Measurements from ENCODE around the gene PTPRE. TPM values are rescaled to one million over a fixed set of nuclear protein-coding genes. Genes with fewer than 3 reads are reported as not detected.

The PTPRE gene
- total RNA-seq, 5 donors from 2014 or later (not counting 1 experiment from before 2014, with no cell fraction given), result 23.2 to 69.2 (median 32.2) TPM

- Mint-ChIP-seq H3K27me3 (peaks cover 20 to 44% of the 10 kb centered on the region in 2 donors), H3K4me3 (peak overlapping the region in 1 of 3 donors; percentile 50), H3K4me1 (no peaks in the 10 kb centered on the region), H3K27ac (no peak overlapping the region), H3K36me3 (no peaks in the 10 kb centered on the region), H3K9me3 (no peaks in the 10 kb centered on the region)
- no peak overlapping the region for H3K4me3 ChIP-seq (ENCODE audit: control insufficient read depth in 1 of 2, extremely low read depth in 1 of 2, low read length in 1 of 2)
- 85% methylated on average over 9 of the region's 10 CpGs for WGBS (ENCODE audit: insufficient coverage)
- H3K27ac ChIP-seq (ENCODE audit: low read length), result no peak overlapping the region
- H3K4me1 ChIP-seq (ENCODE audit: control insufficient read depth in 1 of 2, extremely low read depth in 1 of 2, insufficient read depth in 2 of 2, low read length in 2 of 2), result peaks cover 0 to 9% of the 10 kb centered on the region in 2 experiments
- ChIA-PET CTCF (interaction anchor here (0.6 to 3.4 kb wide), 8 partner anchors 12 to 1584 kb away, joined by 3 to 20 read pairs (median 8); no protein-coding TSS in a partner anchor), POLR2A (no interaction called here)
- peaks cover 0 to 42% of the 10 kb centered on the region in 2 experiments for H3K27me3 ChIP-seq (replicated peaks in 1 of 2; ENCODE audit: control insufficient read depth in 2 of 2, extremely low read depth in 1 of 2, insufficient read depth in 2 of 2, low read length in 1 of 2)
- H3K36me3 ChIP-seq (ENCODE audit: control insufficient read depth in 2 of 2, extremely low read depth in 1 of 2, insufficient read depth in 1 of 2, low read length in 1 of 2), result no peaks in the 10 kb centered on the region
- no peaks in the 10 kb centered on the region for H3K9me3 ChIP-seq
- ATAC-seq (replicated peaks in 1 of 4) (no peak), DNase-seq (no peak)
Observed at GRCh38 chr10:127905848-127906261, 1.0 kb upstream of the PTPRE start.

GRCh38 chr10:127907411-127908105 lies 655 bp downstream of the PTPRE start:
- H3K9me3 ChIP-seq, result no peaks in the 10 kb centered on the region
- H3K27ac ChIP-seq (ENCODE audit: low read length), result no peak overlapping the region
- Mint-ChIP-seq H3K27ac (no peak overlapping the region), H3K4me3 (peak overlapping the region in 2 of 3 donors; percentile 17 to 21), H3K4me1 (no peaks in the 10 kb centered on the region), H3K27me3 (peaks cover 20 to 40% of the 10 kb centered on the region in 2 donors), H3K36me3 (no peaks in the 10 kb centered on the region), H3K9me3 (no peaks in the 10 kb centered on the region)
- 7% methylated on average over 62 of the region's 65 CpGs for WGBS (ENCODE audit: insufficient coverage)
- H3K4me1 ChIP-seq (ENCODE audit: control insufficient read depth in 1 of 2, extremely low read depth in 1 of 2, insufficient read depth in 2 of 2, low read length in 2 of 2), result peaks cover 0 to 9% of the 10 kb centered on the region in 2 experiments
- H3K4me3 ChIP-seq (ENCODE audit: control insufficient read depth in 1 of 2, extremely low read depth in 1 of 2, low read length in 1 of 2), result peak overlapping the region in 1 of 2 donors; percentile 57
- H3K27me3 ChIP-seq (replicated peaks in 1 of 2; ENCODE audit: control insufficient read depth in 2 of 2, extremely low read depth in 1 of 2, insufficient read depth in 2 of 2, low read length in 1 of 2), result peaks cover 0 to 41% of the 10 kb centered on the region in 2 experiments
- ChIA-PET POLR2A (no interaction called here), CTCF (interaction anchor here (0.6 to 3.4 kb wide), 7 partner anchors 16 to 242 kb away, joined by 3 to 20 read pairs (median 4); no protein-coding TSS in a partner anchor)
- no peaks in the 10 kb centered on the region for H3K36me3 ChIP-seq (ENCODE audit: control insufficient read depth in 2 of 2, extremely low read depth in 1 of 2, insufficient read depth in 1 of 2, low read length in 1 of 2)
- peak in 5 of 35 experiments; percentile 2 to 17 (median 13) for DNase-seq
- ATAC-seq (replicated peaks in 1 of 4), result peak in 3 of 4 experiments; percentile 10 to 36 (median 34)

- POLR2A ChIA-PET, result no interaction called here
- no peak for ATAC-seq (replicated peaks in 1 of 4)
- Mint-ChIP-seq H3K27ac (no peak overlapping the region), H3K9me3 (no peaks in the 10 kb centered on the region), H3K36me3 (no peaks in the 10 kb centered on the region), H3K4me1 (no peaks in the 10 kb centered on the region), H3K4me3 (peak overlapping the region in 2 of 3 donors; percentile 17 to 21), H3K27me3 (peaks cover 20 to 39% of the 10 kb centered on the region in 2 donors)
- 73% methylated on average over 10 of the region's 13 CpGs for WGBS (ENCODE audit: insufficient coverage)
- peaks cover 0 to 40% of the 10 kb centered on the region in 2 experiments for H3K27me3 ChIP-seq (replicated peaks in 1 of 2; ENCODE audit: control insufficient read depth in 2 of 2, extremely low read depth in 1 of 2, insufficient read depth in 2 of 2, low read length in 1 of 2)
- H3K36me3 ChIP-seq (ENCODE audit: control insufficient read depth in 2 of 2, extremely low read depth in 1 of 2, insufficient read depth in 1 of 2, low read length in 1 of 2), result no peaks in the 10 kb centered on the region
- no peak overlapping the region for H3K27ac ChIP-seq (ENCODE audit: low read length)
- DNase-seq, result no peak
- H3K4me3 ChIP-seq (ENCODE audit: control insufficient read depth in 1 of 2, extremely low read depth in 1 of 2, low read length in 1 of 2), result no peak overlapping the region
- H3K4me1 ChIP-seq (ENCODE audit: control insufficient read depth in 1 of 2, extremely low read depth in 1 of 2, insufficient read depth in 2 of 2, low read length in 2 of 2), result peaks cover 0 to 9% of the 10 kb centered on the region in 2 experiments
- H3K9me3 ChIP-seq, result no peaks in the 10 kb centered on the region
- CTCF ChIA-PET, result interaction anchor here (0.6 to 0.9 kb wide), 4 partner anchors 16 to 241 kb away, joined by 3 to 4 read pairs (median 3); no protein-coding TSS in a partner anchor
Observed at GRCh38 chr10:127908106-127908958, 1.4 kb downstream of the PTPRE start.

GRCh38 chr10:127908959-127909267 lies 2.0 kb downstream of the PTPRE start:
- Histone ChIP-seq H3K36me3 (ENCODE audit: control insufficient read depth in 2 of 2, extremely low read depth in 1 of 2, insufficient read depth in 1 of 2, low read length in 1 of 2) (no peaks in the 10 kb centered on the region), H3K4me3 (ENCODE audit: control insufficient read depth in 1 of 2, extremely low read depth in 1 of 2, low read length in 1 of 2) (no peak overlapping the region), H3K27me3 (replicated peaks in 1 of 2; ENCODE audit: control insufficient read depth in 2 of 2, extremely low read depth in 1 of 2, insufficient read depth in 2 of 2, low read length in 1 of 2) (peaks cover 0 to 42% of the 10 kb centered on the region in 2 experiments), H3K4me1 (ENCODE audit: control insufficient read depth in 1 of 2, extremely low read depth in 1 of 2, insufficient read depth in 2 of 2, low read length in 2 of 2) (peaks cover 0 to 9% of the 10 kb centered on the region in 2 experiments), H3K9me3 (no peaks in the 10 kb centered on the region), H3K27ac (ENCODE audit: low read length) (no peak overlapping the region)
- ChIA-PET POLR2A (no interaction called here), CTCF (interaction anchor here (0.6 to 0.9 kb wide), 2 partner anchors 113 to 161 kb away, joined by 3 read pairs; no protein-coding TSS in a partner anchor)
- H3K9me3 Mint-ChIP-seq, result no peaks in the 10 kb centered on the region
- H3K4me3 Mint-ChIP-seq, result no peak overlapping the region
- no peak for DNase-seq
- ATAC-seq (replicated peaks in 1 of 4), result no peak
- H3K27me3 Mint-ChIP-seq, result peaks cover 20 to 36% of the 10 kb centered on the region in 2 donors
- H3K36me3 Mint-ChIP-seq, result no peaks in the 10 kb centered on the region
- 80% methylated on average over 6 of the region's 8 CpGs for WGBS (ENCODE audit: insufficient coverage)
- H3K4me1 Mint-ChIP-seq, result no peaks in the 10 kb centered on the region
- no peak overlapping the region for H3K27ac Mint-ChIP-seq

DNA sequence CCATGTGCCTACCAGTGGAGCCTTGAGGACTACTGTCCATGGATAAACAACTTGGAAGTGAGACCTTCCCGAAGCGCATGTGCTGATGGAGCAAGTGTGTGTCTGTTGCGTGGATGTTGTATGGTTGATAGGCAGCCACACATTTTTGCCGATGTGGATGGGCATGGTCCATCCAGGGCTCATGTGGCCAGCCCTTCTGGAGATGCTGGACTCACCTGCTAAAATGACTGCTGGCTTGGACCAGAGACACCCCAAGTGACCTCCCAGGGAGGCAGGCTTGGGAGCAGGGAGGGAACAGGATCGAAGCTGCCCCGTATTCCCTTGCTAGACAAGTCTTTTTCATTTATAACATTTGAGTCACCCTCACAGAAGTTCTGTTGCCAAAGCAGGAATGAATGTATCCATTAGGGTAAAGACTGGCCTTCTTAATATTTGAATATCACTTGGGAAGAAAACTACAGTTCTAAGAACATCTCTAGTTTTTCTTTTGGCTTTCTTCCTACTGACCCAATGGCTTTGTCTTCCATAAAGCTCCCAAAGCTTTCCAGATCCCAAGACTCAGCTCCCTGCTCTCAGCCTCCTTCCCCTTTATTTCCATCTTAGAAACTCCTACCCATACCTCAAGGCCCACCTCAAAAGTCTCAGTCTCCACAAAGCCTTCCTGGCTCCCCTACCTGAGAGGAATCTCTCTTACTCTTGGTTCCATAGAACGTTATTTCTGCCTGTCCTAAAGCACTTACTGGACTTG lies 3.0 kb downstream of the PTPRE start:
- Histone ChIP-seq H3K36me3 (ENCODE audit: control insufficient read depth in 2 of 2, extremely low read depth in 1 of 2, insufficient read depth in 1 of 2, low read length in 1 of 2) (no peaks in the 10 kb centered on the region), H3K4me1 (ENCODE audit: control insufficient read depth in 1 of 2, extremely low read depth in 1 of 2, insufficient read depth in 2 of 2, low read length in 2 of 2) (peaks cover 0 to 9% of the 10 kb centered on the region in 2 experiments), H3K27me3 (replicated peaks in 1 of 2; ENCODE audit: control insufficient read depth in 2 of 2, extremely low read depth in 1 of 2, insufficient read depth in 2 of 2, low read length in 1 of 2) (peaks cover 0 to 42% of the 10 kb centered on the region in 2 experiments), H3K9me3 (no peaks in the 10 kb centered on the region), H3K27ac (ENCODE audit: low read length) (no peak overlapping the region), H3K4me3 (ENCODE audit: control insufficient read depth in 1 of 2, extremely low read depth in 1 of 2, low read length in 1 of 2) (no peak overlapping the region)
- CTCF ChIA-PET, result interaction anchor here in 1 of 2 donors (1.1 kb wide), 1 partner anchor 15 kb away, joined by 3 read pairs; no protein-coding TSS in a partner anchor
- ATAC-seq (replicated peaks in 1 of 4), result no peak
- no peaks in the 10 kb centered on the region for H3K36me3 Mint-ChIP-seq
- 96% methylated on average over 4 of the region's 7 CpGs for WGBS (ENCODE audit: insufficient coverage)
- H3K9me3 Mint-ChIP-seq, result no peaks in the 10 kb centered on the region
- peaks cover 15 to 30% of the 10 kb centered on the region in 2 donors for H3K27me3 Mint-ChIP-seq
- no peak overlapping the region for H3K4me3 Mint-ChIP-seq
- no peaks in the 10 kb centered on the region for H3K4me1 Mint-ChIP-seq
- no peak overlapping the region for H3K27ac Mint-ChIP-seq
- POLR2A ChIA-PET, result no interaction called here
- DNase-seq, result no peak

DNA sequence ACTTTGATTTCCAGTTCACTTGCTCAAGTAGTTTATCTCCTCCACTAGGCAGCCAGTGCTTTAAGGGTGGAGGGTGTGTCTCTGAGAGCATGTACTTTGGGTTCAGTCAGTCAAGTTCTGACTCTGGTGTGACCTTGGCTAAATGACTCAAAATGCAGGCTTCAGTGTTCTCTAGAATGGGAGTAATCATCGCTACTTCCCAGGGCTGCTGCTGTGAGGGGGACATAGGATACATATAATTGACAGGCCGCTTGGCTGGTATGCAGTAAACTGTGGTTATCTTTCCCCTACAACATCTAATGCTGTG lies 3.5 kb downstream of the PTPRE start:
- no peak overlapping the region for H3K27ac Mint-ChIP-seq
- ATAC-seq (replicated peaks in 1 of 4) (no peak), DNase-seq (no peak)
- H3K27ac ChIP-seq (ENCODE audit: low read length), result no peak overlapping the region
- POLR2A ChIA-PET, result no interaction called here
- no peaks in the 10 kb centered on the region for H3K36me3 Mint-ChIP-seq
- peaks cover 0 to 37% of the 10 kb centered on the region in 2 experiments for H3K27me3 ChIP-seq (replicated peaks in 1 of 2; ENCODE audit: control insufficient read depth in 2 of 2, extremely low read depth in 1 of 2, insufficient read depth in 2 of 2, low read length in 1 of 2)
- H3K4me3 Mint-ChIP-seq, result no peak overlapping the region
- H3K9me3 Mint-ChIP-seq, result no peaks in the 10 kb centered on the region
- no peaks in the 10 kb centered on the region for H3K36me3 ChIP-seq (ENCODE audit: control insufficient read depth in 2 of 2, extremely low read depth in 1 of 2, insufficient read depth in 1 of 2, low read length in 1 of 2)
- no peak overlapping the region for H3K4me3 ChIP-seq (ENCODE audit: control insufficient read depth in 1 of 2, extremely low read depth in 1 of 2, low read length in 1 of 2)
- H3K4me1 Mint-ChIP-seq, result no peaks in the 10 kb centered on the region
- CTCF ChIA-PET, result no interaction called here
- H3K9me3 ChIP-seq, result no peaks in the 10 kb centered on the region
- H3K27me3 Mint-ChIP-seq, result peaks cover 11 to 26% of the 10 kb centered on the region in 2 donors
- peaks cover 0 to 9% of the 10 kb centered on the region in 2 experiments for H3K4me1 ChIP-seq (ENCODE audit: control insufficient read depth in 1 of 2, extremely low read depth in 1 of 2, insufficient read depth in 2 of 2, low read length in 2 of 2)
- WGBS (ENCODE audit: insufficient coverage), result no CpG with 5 or more reads among the region's 2 CpGs
